Endometrial microvascular endothelial cells (primary cell): ENCODE measurements around the gene TBX15. TPM values are rescaled to one million over a fixed set of nuclear protein-coding genes. Genes with fewer than 3 reads are reported as not detected.
"Not testable (repeated sequence)": the region's sequence is repeated elsewhere in the genome, so short reads cannot be mapped to it uniquely, and the experiment has no call there.

Source experiments
- in situ Hi-C: cut with HindIII; loops from 2 replicates; pipeline ENCODE4 v1.10.0; 2017; ENCODE audit warnings: low sequenced_read_pairs, low pct_unique_long_range_greater_than_20kb; ENCODE audit errors: inconsistent ontology term
- total RNA-seq: library from RNA; depleted of rRNA; stranded (reverse); fragments of >200 nt; gene quantifications from one replicate; pipeline ENCODE4 v1.2.3, GENCODE V29; 2015; ENCODE audit errors: inconsistent ontology term

TBX15 gene
- total RNA-seq, 1 donor from 2014 or later, result not detected

GRCh38 chr1:118944133-118944532 is 44.0 kb downstream of the TBX15 start:
- in situ Hi-C loops, result no loop called here

DNA sequence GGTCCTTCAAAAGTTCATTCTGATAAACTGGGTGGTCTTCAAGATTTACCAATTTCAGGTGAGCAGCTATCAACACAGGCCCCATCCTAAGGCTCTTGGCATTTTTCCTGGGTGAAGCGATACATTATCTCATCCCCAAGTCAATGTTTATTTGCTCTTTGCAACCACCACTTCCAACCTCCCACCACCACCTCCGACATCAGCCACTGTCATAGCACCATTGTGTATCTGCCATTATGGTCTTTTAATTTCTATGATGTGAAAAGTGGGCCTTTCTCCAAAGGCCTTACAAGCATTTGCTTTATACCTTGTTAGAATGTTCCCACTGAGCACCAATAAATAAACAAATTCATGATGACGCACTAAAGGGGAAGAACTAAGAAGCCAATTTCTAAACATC is 47.2 kb downstream of the TBX15 start:
- in situ Hi-C loops, result no loop called here

DNA sequence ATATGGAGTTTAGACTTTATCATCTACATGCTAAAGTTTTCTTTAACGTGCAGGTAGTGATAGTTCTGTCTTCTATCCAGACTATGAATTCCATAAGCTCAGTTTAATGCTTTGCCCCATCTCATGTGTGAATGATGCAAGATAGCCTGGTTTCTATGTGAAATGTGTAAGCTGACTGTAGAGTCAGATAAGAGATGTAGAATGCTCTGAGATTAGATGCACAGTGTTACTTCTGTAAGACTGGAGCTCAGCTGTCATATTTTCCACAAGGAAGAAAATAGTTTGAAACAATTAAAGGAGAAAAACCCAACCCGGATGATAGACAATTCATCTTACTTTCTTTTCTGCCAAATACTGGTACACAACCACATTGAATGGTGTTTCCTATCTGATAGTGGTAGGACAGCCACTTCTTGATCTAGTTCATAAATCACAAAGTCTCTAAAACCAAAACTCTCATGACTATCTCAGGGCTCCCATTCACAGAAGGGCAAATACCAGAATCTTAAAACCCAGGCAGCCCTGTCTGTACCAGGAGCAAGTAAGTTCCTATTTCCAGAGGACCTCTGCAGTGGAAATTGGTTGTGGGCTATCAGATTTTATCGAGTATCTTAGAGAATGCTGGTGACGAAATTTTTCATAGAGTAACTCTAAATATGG is 50.6 kb downstream of the TBX15 start:
- in situ Hi-C loops, result no loop called here

DNA sequence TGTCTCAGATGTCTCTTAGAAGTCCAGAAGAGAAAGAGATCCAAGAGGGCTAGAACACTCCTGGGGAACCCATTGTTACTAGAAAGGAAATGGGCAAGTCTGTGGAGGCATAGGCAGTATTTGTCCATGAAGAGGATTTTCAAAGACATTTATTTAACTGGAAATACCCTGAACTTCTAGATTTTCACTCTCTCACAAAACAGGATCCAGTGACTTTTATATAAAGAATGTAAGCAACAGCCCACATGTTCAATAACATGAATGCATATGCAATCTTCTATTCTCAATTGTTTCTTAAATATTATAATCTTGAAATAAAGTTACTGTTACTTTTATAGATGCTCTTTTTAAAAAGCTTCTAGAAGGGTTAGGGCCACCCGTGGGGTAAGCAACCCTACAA is 53.4 kb downstream of the TBX15 start:
- in situ Hi-C loops, result no loop called here

GRCh38 chr1:118933051-118933781 is 54.9 kb downstream of the TBX15 start:
- in situ Hi-C loops, result no loop called here

GRCh38 chr1:118931876-118932275 is 56.3 kb downstream of the TBX15 start:
- in situ Hi-C loops, result no loop called here

GRCh38 chr1:118928739-118929554 is 59.2 kb downstream of the TBX15 start:
- in situ Hi-C loops, result no loop called here

- in situ Hi-C loops, result no loop called here
These were observed 60.5 kb downstream of the TBX15 start for GRCh38 chr1:118927427-118928187.

DNA sequence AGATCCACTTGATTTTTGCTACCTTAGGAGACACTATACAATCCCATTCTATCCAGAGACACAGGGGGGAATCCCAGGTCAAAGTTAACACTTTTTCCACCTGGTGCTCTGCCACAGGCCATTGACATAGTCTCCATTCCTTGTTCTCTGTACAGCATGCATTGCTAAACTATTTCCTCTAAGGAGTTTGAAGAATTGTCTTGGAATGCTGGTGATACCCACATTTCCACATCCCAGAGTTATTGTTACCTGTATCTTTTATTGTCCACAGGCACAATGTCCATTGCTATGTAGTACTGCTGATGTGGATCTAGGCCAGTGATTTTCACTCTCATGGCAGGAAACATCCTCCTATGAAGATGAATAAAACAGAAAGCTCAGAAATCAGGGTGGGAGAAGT is 61.9 kb downstream of the TBX15 start:
- in situ Hi-C loops, result no loop called here

DNA sequence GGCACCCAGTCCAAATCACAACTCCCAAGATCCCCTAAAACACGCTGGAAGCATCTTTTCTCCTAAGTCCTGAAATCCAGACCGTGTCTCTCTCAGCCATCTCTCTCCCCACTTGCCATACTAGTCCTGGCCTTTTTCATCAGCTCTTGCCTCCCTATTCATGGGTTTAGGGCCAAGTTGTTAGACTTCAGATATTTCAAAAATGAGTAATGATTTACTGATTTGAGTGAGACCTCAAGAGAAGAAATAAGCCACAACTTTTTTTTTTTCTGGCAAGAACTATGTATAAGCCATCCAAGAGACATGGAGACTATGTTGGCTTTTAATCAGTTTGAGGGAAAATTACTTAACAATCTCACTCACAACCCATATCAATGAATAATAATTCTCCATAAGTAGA is 62.5 kb downstream of the TBX15 start:
- in situ Hi-C loops, result no loop called here

- in situ Hi-C loops, result no loop called here
These were observed 64.8 kb downstream of the TBX15 start for GRCh38 chr1:118923319-118923718.

- in situ Hi-C loops, result no loop called here
These were observed 66.1 kb downstream of the TBX15 start for GRCh38 chr1:118921994-118922393.

DNA sequence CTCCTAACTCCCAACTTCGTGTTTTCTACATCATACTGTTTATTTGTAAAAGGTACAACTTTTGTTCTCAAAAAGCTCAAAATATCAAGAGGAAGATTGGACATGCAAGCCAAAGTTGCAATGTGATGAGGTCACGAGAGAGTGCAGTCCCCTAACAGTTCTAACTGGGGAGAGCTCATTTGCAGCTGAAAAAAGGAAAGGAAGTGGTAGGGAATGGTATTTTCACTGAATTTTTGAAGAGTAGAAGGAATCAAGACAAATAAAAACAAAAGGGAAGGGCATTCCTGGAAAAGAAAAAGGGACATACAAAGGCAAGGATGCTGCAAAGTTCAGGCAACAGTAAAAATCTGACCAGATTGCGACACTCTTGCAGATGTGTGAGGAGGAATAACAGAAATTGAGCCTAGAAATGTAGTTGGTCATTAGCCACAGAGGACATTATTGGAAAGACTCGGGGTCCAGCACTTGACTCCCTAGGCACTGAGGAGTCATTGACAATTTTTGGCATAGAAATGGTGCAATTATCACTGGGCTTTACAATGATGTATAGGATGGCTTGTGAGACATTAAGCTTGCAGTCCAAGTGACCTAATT is 67.9 kb downstream of the TBX15 start:
- in situ Hi-C loops, result no loop called here

DNA sequence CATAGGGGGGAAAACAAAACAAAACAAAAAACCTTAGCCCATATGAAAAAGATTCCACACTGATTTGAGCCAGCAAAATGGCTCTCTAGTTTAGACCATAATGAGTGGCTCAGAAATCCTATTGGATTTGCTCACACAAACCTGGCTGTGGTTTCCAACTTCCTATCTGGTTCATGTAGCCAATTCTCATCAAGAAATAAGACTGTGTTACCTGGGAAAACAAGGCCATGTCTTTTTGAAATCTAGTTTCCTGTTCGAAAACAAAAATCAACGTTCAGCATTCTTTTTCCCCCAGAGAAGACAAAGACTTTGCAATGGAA is 69.2 kb downstream of the TBX15 start:
- in situ Hi-C loops, result no loop called here

DNA sequence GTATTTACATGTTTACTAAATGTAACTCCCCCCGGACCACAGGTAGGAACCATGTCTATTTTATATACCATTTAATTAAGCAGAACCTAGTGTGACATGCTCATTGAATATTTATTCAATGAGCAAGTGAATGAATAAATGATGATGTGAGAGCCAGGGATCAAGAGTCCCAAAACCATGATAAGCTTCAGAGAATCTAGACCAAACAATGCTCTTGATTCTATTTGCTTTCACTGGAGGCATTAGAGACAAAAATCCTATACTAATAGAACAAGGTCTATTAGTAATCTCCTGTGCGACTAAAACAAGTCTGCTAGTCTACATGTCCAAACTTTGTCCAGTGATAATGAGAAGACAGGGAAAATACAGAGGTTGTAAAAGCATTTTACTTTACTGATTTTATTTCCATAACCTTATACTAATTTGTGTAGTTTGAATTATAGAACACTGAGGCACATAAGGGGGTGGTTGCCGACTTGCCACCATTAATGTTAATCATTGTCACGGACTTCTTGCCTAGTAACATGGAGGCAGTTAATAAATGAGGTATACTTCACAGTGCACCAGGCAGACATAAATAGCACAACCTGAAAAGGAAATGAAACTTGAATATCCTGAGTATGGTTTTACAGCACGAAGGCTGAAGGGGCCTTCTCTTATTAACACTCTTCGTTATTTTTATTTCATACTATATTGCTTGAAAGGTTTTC is 69.8 kb downstream of the TBX15 start:
- in situ Hi-C loops, result no loop called here

DNA sequence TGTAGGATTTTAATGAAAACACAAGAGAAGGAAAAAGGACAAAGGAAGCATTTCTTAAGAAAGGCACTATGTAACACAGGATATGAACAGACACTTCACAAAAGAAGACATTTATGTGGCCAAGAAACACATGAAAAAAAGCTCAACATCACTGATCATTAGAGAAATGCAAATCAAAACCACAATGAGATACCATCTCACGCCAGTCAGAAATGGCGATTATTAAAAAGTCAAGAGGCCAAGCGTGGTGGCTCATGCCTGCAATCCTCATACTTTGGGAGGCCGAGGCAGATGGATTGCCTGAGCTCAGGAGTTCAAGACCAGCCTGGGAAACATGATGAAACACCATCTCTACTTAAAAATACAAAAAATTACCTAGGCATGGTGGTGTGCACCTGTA is 71.8 kb downstream of the TBX15 start:
- in situ Hi-C loops, result not testable (repeated sequence)

DNA sequence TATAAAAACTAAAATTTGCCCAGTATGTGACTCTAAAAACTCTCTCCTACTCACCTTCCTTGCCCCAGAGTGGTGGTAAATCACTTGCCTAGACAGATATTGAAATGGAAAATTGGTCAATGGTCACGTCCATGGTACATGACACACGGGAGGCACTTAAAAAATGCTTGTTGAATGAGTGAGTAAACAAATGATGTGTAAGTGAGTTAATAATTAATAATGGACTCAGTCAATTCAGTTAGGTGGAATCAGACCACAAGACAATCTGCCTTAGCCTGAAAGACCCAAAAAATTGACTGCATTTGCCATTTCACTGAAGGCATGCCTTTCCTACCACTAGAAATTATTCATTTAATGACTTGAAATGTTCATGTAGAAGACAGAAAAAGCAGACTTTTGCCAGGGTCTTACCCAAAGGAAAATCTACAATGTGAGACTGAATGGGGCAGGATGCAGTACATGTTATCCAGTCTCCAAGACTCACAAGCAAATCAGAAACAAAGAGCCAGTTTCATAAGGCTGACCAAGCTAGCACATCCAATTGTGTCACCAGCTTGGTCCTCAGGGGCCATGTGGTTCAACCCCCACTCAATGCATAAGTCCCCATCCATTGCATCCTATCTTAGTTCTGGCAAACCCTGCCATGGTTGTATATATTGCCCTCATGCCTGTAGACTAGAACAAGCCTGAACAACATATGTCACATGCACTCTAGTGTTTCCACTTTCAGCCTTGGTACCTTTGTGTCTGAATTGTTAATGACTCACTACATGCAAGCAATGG is 73.6 kb downstream of the TBX15 start:
- in situ Hi-C loops, result no loop called here

DNA sequence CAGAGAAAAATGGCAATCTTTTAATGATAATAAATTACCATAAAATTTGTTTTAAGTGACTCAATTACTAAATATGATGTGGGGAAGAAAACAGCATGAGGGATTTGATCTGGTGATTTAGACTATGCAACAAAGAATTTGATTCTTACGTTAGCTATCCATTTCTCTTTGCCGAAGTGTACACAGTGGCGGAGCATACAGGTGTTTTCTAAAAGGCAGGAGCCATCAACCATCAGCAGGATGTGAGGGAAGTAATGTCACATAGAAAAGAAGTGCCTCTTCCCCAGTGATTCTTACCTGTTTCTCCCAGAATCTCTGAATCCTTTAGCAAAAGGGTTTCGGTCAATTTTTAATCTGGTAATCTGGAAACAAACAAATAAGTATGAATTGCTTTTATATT is 74.3 kb downstream of the TBX15 start:
- in situ Hi-C loops, result no loop called here
